ENCODE results near the gene GPC3.

The GPC3 gene

GRCh38 chrX:133544115-133544514, 441.3 kb downstream of the GPC3 start:
- DNase-seq (ENCODE audit: extremely low read depth, low read depth): no peak
- TF ChIP-seq, protein P1, sequence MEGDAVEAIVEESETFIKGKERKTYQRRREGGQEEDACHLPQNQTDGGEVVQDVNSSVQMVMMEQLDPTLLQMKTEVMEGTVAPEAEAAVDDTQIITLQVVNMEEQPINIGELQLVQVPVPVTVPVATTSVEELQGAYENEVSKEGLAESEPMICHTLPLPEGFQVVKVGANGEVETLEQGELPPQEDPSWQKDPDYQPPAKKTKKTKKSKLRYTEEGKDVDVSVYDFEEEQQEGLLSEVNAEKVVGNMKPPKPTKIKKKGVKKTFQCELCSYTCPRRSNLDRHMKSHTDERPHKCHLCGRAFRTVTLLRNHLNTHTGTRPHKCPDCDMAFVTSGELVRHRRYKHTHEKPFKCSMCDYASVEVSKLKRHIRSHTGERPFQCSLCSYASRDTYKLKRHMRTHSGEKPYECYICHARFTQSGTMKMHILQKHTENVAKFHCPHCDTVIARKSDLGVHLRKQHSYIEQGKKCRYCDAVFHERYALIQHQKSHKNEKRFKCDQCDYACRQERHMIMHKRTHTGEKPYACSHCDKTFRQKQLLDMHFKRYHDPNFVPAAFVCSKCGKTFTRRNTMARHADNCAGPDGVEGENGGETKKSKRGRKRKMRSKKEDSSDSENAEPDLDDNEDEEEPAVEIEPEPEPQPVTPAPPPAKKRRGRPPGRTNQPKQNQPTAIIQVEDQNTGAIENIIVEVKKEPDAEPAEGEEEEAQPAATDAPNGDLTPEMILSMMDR (IDR thresholded peaks at IDR 0.05; ENCODE audit: low read depth, low read length, missing control alignments): no peak

GRCh38 chrX:133543654-133544053, 441.7 kb downstream of the GPC3 start:
- DNase-seq (ENCODE audit: extremely low read depth, low read depth): no peak
- TF ChIP-seq, protein P1 (IDR thresholded peaks at IDR 0.05; ENCODE audit: low read depth, low read length, missing control alignments): no peak
- H3K4me3 ChIP-seq (replicated peaks; ENCODE audit: low read depth, low read length): no peak overlapping the region

More at GRCh38 chrX:133544115-133544514, 441.3 kb downstream of the GPC3 start:
- no peak overlapping the region for H3K4me3 ChIP-seq (replicated peaks; ENCODE audit: low read depth, low read length)

GRCh38 chrX:133542476-133542875, 442.9 kb downstream of the GPC3 start:
- no peak overlapping the region for H3K4me3 ChIP-seq (replicated peaks; ENCODE audit: low read depth, low read length)
- TF ChIP-seq, protein P1 (IDR thresholded peaks at IDR 0.05; ENCODE audit: low read depth, low read length, missing control alignments): no peak
- DNase-seq (ENCODE audit: extremely low read depth, low read depth): no peak

- TF ChIP-seq, protein P1 (IDR thresholded peaks at IDR 0.05; ENCODE audit: low read depth, low read length, missing control alignments): no peak
- DNase-seq (ENCODE audit: extremely low read depth, low read depth): no peak
- H3K4me3 ChIP-seq (replicated peaks; ENCODE audit: low read depth, low read length): no peak overlapping the region
Observed at GRCh38 chrX:133541021-133541420, 444.4 kb downstream of the GPC3 start.

DNA sequence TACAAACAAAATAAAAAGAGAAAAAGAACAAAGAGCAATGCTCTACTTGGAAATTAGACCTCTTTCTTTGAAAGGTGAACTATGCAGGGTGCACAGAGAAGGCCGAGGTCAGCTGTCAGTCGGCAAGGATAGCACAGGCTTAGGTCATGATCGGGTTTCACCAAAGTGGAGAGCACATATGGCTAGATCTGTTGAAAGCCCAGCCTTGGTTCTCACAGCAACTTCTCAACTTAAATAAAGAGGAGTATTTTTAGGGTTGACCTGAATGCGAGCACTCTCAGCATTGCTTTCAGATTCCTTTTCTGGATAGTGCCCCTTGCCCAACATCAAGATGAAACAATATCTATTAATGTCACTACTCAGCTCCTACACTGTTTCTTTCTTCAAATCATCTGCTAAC, 447.2 kb downstream of the GPC3 start:
- no peak overlapping the region for H3K4me3 ChIP-seq (replicated peaks; ENCODE audit: low read depth, low read length)
- TF ChIP-seq, protein P1 (IDR thresholded peaks at IDR 0.05; ENCODE audit: low read depth, low read length, missing control alignments): no peak
- no peak for DNase-seq (ENCODE audit: extremely low read depth, low read depth)

DNA sequence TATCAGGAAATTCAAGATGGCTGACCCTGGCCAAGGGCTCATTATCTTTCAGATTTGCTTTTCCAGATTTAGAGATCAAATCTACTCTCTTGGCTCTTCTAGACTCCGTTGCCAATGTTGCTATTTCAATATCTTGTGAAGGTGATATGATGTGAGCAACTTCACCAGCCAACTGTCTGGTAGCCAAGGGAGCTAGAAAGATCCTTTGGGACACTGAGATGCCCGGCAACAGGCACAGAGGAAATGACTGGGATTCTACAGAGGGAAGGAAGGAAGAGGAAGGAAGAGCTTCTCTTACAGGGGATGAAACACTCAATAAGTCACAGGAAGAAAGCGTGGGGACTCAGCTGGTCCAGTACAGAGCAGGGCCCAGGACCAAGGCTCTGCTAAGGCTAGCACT, 448.3 kb downstream of the GPC3 start:
- no peak overlapping the region for H3K4me3 ChIP-seq (replicated peaks; ENCODE audit: low read depth, low read length)
- no peak for DNase-seq (ENCODE audit: extremely low read depth, low read depth)
- TF ChIP-seq, protein P1 (IDR thresholded peaks at IDR 0.05; ENCODE audit: low read depth, low read length, missing control alignments): no peak

DNA sequence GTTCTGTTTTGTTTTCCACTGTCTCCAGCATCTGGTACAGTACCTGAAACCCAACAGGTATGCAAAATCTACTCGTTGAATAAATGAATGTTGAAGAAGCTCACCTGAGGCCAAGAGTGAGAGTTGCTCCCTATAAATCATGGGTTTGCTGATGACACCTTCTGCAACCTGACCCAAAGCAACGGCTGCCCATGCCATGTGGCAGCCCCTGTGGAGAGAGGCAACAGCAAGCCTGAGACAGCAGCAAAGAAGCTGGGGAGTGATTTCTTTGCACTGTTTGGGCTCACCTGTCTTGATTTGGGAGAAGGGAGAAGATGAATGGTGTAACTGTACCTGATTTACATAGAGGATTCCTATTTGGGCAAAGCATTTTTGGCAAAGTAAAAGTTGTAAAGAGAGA, 450.3 kb downstream of the GPC3 start:
- no peak for DNase-seq (ENCODE audit: extremely low read depth, low read depth)
- TF ChIP-seq, protein P1 (IDR thresholded peaks at IDR 0.05; ENCODE audit: low read depth, low read length, missing control alignments): no peak
- H3K4me3 ChIP-seq (replicated peaks; ENCODE audit: low read depth, low read length): no peak overlapping the region

Data from HFF-Myc (cell line).